Peyer's patch (tissue), 4 donors: ENCODE results near the gene ITCH.

Source experiments
- POLR2A ChIP-seq, 2 donors: fragments of 450-650 bp; IDR thresholded peaks; one replicate each; pipeline ENCODE4 v1.5.1; 2017; ENCODE audit warnings: antibody characterized with exemption in 2 of 2, mild to moderate bottlenecking in 2 of 2, moderate library complexity in 2 of 2
- TF ChIP-seq, protein P1 (sequence below), 6 experiments: fragments of 450-650 bp in 4 of 6; fragments of 200-600 bp in 2 of 6; sonication (generic) in 1 of 6; IDR thresholded peaks; one replicate each; pipeline ENCODE4 v1.5.1; 2017 to 2019; ENCODE audit warnings: antibody characterized with exemption in 6 of 6, mild to moderate bottlenecking in 3 of 6, moderate library complexity in 1 of 6

DNA sequence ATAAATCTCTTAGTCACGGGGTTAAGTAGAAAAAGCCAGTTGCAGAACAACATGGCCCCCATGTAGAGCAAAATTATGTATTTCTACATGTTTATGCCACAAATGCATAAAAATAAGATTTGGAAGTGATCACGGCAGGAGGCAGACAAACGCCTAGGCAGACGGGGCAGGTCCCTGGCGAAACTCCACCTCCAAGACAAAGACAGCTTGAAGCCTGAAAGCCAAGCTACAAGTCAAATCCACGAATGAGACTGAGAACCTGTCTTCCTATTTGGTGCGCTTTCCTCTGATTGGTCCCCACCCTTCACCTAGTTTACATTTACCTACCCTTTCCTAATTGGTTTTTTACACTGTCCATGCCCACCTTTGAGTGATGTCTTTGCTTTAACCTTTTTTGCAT lies 31.2 kb upstream of the ITCH start:
- TF ChIP-seq, protein P1, sequence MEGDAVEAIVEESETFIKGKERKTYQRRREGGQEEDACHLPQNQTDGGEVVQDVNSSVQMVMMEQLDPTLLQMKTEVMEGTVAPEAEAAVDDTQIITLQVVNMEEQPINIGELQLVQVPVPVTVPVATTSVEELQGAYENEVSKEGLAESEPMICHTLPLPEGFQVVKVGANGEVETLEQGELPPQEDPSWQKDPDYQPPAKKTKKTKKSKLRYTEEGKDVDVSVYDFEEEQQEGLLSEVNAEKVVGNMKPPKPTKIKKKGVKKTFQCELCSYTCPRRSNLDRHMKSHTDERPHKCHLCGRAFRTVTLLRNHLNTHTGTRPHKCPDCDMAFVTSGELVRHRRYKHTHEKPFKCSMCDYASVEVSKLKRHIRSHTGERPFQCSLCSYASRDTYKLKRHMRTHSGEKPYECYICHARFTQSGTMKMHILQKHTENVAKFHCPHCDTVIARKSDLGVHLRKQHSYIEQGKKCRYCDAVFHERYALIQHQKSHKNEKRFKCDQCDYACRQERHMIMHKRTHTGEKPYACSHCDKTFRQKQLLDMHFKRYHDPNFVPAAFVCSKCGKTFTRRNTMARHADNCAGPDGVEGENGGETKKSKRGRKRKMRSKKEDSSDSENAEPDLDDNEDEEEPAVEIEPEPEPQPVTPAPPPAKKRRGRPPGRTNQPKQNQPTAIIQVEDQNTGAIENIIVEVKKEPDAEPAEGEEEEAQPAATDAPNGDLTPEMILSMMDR (IDR thresholded peaks at IDR 0.05) = no peak
- TF ChIP-seq POLR2A (IDR thresholded peaks at IDR 0.05) = no peak
